ENCODE results near the gene RSPH1.
A peak's percentile ranks its signal among the peaks of the same experiment; 100 is the strongest.

The RSPH1 gene

DNA sequence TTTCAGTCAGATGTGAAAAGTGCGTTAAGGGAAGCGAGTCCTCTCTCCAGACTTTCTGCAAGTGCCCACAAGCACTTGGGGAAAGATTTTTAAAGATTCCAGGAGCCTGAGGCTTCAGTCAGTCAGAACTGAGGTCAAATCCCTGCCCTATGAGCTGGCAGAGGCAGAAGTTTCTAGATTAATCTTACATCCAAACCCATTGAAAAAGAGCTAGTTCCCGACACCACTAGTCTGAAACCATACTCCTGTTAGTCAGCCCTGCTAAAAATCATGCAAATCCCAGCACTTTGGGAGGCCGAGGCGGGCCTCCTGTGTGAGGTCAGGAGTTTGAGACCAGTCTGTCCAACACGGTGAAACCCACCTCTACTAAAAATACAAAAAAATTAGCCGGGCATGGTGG is 21.0 kb downstream of the RSPH1 start:
- TF ChIP-seq YY1 (IDR thresholded peaks at IDR 0.05; ENCODE audit: low read depth) (no peak), EP300 (IDR thresholded peaks at IDR 0.05; ENCODE audit: borderline replicate concordance) (no peak), RAD21 (IDR thresholded peaks at IDR 0.05; ENCODE audit: low read depth) (no peak), TEAD4 (IDR thresholded peaks at IDR 0.05) (no peak)
- TF ChIP-seq, protein P1, sequence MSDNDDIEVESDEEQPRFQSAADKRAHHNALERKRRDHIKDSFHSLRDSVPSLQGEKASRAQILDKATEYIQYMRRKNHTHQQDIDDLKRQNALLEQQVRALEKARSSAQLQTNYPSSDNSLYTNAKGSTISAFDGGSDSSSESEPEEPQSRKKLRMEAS (IDR thresholded peaks at IDR 0.05) = no peak
- TF ChIP-seq, protein P2, sequence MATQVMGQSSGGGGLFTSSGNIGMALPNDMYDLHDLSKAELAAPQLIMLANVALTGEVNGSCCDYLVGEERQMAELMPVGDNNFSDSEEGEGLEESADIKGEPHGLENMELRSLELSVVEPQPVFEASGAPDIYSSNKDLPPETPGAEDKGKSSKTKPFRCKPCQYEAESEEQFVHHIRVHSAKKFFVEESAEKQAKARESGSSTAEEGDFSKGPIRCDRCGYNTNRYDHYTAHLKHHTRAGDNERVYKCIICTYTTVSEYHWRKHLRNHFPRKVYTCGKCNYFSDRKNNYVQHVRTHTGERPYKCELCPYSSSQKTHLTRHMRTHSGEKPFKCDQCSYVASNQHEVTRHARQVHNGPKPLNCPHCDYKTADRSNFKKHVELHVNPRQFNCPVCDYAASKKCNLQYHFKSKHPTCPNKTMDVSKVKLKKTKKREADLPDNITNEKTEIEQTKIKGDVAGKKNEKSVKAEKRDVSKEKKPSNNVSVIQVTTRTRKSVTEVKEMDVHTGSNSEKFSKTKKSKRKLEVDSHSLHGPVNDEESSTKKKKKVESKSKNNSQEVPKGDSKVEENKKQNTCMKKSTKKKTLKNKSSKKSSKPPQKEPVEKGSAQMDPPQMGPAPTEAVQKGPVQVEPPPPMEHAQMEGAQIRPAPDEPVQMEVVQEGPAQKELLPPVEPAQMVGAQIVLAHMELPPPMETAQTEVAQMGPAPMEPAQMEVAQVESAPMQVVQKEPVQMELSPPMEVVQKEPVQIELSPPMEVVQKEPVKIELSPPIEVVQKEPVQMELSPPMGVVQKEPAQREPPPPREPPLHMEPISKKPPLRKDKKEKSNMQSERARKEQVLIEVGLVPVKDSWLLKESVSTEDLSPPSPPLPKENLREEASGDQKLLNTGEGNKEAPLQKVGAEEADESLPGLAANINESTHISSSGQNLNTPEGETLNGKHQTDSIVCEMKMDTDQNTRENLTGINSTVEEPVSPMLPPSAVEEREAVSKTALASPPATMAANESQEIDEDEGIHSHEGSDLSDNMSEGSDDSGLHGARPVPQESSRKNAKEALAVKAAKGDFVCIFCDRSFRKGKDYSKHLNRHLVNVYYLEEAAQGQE (IDR thresholded peaks at IDR 0.05; ENCODE audit: low read depth) = no peak

DNA sequence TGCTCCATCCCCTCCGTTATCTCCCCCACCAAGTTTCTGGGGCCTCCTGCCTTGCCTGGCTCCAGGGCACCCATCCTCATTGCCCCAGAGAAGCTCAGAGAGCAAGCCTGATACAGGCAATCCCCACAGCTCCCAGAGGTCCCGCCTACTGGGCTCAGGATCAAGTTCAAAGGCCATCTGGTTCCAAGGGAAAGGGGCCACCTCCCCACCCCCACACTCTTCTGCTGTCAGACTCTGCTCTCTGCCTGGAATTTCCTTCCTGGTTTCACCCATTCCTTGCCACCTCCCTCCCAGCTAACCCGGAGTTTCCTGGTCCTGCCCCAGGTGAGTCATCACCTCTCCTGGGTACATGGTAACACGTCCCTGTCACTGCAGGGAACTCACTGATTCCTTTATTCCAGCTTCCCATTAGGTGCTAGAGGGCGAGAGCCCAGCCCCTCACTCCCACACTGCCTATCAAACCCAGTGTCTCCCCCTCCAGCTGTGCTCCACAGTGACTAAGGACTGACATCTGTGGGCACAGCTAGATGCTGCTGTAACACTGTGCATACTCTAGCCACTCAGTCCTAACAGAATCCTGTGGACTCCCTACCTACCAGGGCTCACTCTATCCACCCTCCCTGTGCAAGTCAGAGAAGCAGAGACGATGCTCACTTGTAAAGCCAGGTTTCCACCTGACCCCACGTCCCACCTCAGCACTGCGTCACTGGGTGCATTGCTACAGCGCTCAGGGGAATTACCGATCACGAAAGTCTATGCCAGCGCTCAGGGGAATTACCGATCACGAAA is 21.8 kb downstream of the RSPH1 start:
- peak; percentile 50; the same call in 1 of the 2 replicates for TF ChIP-seq TEAD4 (IDR thresholded peaks at IDR 0.05)
- no peak for TF ChIP-seq RAD21 (IDR thresholded peaks at IDR 0.05; ENCODE audit: low read depth)

DNA sequence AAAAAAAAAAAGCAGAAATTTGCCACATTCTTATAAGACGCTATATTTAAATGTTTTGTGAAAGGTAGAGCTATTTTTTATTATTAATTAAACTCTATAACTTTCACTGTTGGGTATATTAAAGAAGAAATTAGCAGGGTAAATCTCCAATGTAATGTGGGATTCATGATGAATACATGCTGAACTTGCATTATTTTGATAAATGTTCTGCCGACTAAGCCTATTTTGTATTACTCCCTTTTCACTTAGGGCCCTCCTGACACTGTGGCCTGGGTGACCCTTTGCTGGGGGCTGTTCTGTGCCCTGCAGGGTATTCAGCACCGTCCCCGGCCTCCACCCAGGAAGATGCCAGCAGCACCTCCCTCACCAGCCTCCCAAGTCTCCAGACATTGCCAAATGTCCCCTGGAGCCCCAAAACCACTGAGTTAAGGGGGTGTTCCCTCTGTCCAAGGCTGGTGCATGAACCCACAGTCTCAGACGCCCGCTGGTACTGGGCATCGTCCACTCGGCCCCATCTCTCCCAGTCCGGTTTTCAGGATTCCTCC is 22.5 kb downstream of the RSPH1 start:
- no peak for TF ChIP-seq TAF1 (IDR thresholded peaks at IDR 0.05; ENCODE audit: low read depth)
- TF ChIP-seq EGR1 (IDR thresholded peaks at IDR 0.05) = no peak
- TF ChIP-seq NFIC (IDR thresholded peaks at IDR 0.05) = no peak
- TF ChIP-seq EP300 (IDR thresholded peaks at IDR 0.05; ENCODE audit: borderline replicate concordance) = no peak
- TF ChIP-seq RAD21 (IDR thresholded peaks at IDR 0.05; ENCODE audit: low read depth) = no peak

DNA sequence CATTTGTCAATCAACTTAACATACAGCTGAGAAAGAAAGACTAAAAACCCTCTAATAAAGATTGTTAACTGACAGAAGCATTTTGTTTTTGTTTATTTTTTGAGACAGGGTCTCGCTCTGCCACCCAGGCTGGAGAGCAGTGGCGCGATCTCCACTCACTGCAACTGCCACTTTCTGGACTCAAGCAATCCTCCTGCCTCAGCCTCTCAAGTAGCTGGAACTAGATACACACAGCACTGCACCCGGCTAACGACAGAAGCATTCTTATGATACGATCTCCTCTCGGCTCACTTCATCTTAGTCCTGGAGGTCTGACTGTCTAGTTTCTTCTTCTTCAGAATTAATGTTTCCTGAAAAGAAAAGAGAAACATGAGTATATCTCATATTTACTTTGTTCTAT is 23.5 kb downstream of the RSPH1 start:
- TF ChIP-seq, protein P2 (IDR thresholded peaks at IDR 0.05; ENCODE audit: low read depth) = no peak
- no peak for TF ChIP-seq CREB1 (IDR thresholded peaks at IDR 0.05; ENCODE audit: low read depth)
- TF ChIP-seq, protein P3, sequence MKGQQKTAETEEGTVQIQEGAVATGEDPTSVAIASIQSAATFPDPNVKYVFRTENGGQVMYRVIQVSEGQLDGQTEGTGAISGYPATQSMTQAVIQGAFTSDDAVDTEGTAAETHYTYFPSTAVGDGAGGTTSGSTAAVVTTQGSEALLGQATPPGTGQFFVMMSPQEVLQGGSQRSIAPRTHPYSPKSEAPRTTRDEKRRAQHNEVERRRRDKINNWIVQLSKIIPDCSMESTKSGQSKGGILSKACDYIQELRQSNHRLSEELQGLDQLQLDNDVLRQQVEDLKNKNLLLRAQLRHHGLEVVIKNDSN (IDR thresholded peaks at IDR 0.05) = no peak

DNA sequence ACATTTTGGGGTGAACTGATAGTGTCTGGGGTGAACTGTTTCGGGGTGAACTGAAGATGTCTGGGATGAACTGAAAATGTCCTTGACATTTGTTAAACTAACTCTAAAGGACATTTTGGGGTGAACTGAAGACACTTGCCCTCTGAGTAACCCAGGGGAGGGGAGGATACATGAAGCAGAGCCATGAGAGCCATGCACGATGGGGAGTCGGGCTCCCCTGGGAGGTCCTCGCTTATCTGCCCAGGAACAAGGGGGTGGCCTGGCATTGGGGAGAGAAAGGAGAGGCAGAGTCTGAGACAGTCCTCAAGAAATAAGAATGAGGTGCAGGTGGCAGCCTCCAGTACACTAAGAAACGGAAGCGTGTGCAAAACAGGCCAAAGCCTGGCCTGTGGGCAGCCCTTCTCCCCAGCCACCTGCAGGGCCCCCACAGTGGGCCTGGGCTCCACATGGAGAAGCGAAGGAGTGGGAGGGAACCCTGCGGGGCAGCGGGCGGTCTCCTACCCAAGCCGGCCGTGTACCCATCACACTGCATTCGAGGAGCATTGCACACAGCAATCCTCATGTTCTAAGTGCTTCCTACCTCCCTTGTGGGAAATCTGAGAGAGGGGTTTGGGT is 24.2 kb downstream of the RSPH1 start:
- TF ChIP-seq TAF1 (IDR thresholded peaks at IDR 0.05; ENCODE audit: low read depth) = no peak

DNA sequence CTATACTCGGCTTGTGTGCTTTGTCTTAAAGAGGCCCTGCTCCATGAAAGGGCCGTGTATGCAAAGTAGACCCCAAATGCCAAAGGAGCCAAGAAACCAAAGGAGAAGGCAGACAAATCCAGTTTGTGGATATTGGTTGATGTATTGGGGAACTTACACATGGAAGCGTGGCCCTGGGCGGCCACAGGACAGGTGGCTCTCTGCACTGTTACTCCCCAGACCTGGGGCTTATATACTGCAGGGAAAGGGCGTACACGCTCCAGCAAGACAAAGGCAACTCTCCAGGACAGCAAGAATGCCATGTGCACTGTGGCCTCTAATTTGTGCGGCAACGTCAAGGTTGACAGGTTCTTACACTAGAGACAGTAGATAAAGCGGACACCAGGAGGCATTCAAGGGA is 24.8 kb downstream of the RSPH1 start:
- TF ChIP-seq, protein P2 (IDR thresholded peaks at IDR 0.05; ENCODE audit: low read depth) = no peak
- no peak for TF ChIP-seq EP300 (IDR thresholded peaks at IDR 0.05; ENCODE audit: borderline replicate concordance)
- no peak for TF ChIP-seq CEBPB (IDR thresholded peaks at IDR 0.05)
- no peak for TF ChIP-seq RAD21 (IDR thresholded peaks at IDR 0.05; ENCODE audit: low read depth)

DNA sequence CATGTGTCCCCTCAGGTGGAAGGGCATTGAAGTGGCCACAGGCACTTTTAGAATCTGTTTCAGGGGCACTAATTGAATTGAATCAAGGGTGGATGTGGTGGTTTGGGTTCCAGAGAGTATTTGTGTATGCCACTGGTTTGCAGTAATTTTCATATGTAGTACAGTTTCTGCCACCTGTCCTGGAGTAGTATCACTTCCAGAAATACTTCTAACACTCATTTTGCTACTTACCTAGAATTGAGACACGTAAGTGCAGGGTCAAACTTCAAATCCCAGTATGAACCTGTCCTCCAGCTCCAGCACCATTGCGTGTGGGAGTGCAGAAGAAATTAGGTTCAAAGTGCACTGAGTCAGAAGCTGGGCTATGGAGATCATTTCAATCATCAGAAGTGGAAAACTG is 26.8 kb downstream of the RSPH1 start:
- no peak for TF ChIP-seq CEBPB (IDR thresholded peaks at IDR 0.05)
- no peak for TF ChIP-seq CREB1 (IDR thresholded peaks at IDR 0.05; ENCODE audit: low read depth)
- no peak for TF ChIP-seq ZBTB7A (IDR thresholded peaks at IDR 0.05; ENCODE audit: low read depth)
- no peak for TF ChIP-seq YY1 (IDR thresholded peaks at IDR 0.05; ENCODE audit: low read depth)
- TF ChIP-seq TCF12 (IDR thresholded peaks at IDR 0.05; ENCODE audit: low read depth) = no peak
- TF ChIP-seq TEAD4 (IDR thresholded peaks at IDR 0.05) = no peak
- TF ChIP-seq, protein P2 (IDR thresholded peaks at IDR 0.05; ENCODE audit: low read depth) = no peak
- TF ChIP-seq TAF1 (IDR thresholded peaks at IDR 0.05; ENCODE audit: low read depth) = no peak
- TF ChIP-seq EP300 (IDR thresholded peaks at IDR 0.05; ENCODE audit: borderline replicate concordance) = no peak
- TF ChIP-seq FOXM1 (IDR thresholded peaks at IDR 0.05; ENCODE audit: borderline replicate concordance, low read depth) = no peak
- TF ChIP-seq, protein P3 (IDR thresholded peaks at IDR 0.05) = no peak
